NCI-H1048 (cell line): ENCODE results near the gene KCNIP4.
"Not testable (repeated sequence)": the region's sequence is repeated elsewhere in the genome, so short reads cannot be mapped to it uniquely, and the experiment has no call there.

Experiments
- DNase-seq: peaks from one replicate; lab custom pipeline; 2025; lab: John Stamatoyannopoulos, UW

The KCNIP4 gene

GRCh38 chr4:20754036-20754435 is 1194.5 kb downstream of the KCNIP4 start:
- DNase-seq = no peak

- no peak for DNase-seq
Measured at GRCh38 chr4:20752641-20753040, 1195.9 kb downstream of the KCNIP4 start.

- DNase-seq = not testable (repeated sequence)
Measured at GRCh38 chr4:20746000-20746399, 1202.6 kb downstream of the KCNIP4 start.

- no peak for DNase-seq
Measured at GRCh38 chr4:20735931-20736330, 1212.6 kb downstream of the KCNIP4 start.

- no peak for DNase-seq
Measured at GRCh38 chr4:20724915-20725314, 1223.7 kb downstream of the KCNIP4 start.

- DNase-seq = no peak
Measured at GRCh38 chr4:20723463-20723862, 1225.1 kb downstream of the KCNIP4 start.

- DNase-seq = no peak
Measured at GRCh38 chr4:20723019-20723418, 1225.6 kb downstream of the KCNIP4 start.

- DNase-seq = no peak
Measured at GRCh38 chr4:20711335-20711734, 1237.2 kb downstream of the KCNIP4 start.

- DNase-seq = peak; percentile 96
Measured at GRCh38 chr4:20700007-20700761, 1248.4 kb downstream of the KCNIP4 start, which contains the start of gene PACRGL. Gene PACRGL, plus strand, starts transcription at chr4:20700458. Its CDS starts 4,024 bp downstream, at chr4:20704482.

GRCh38 chr4:20698820-20699219 is 1249.8 kb downstream of the KCNIP4 start:
- no peak for DNase-seq

GRCh38 chr4:20698382-20698781 is 1250.2 kb downstream of the KCNIP4 start:
- no peak for DNase-seq

GRCh38 chr4:20696815-20697214 is 1251.8 kb downstream of the KCNIP4 start:
- DNase-seq = no peak

GRCh38 chr4:20687864-20688263 is 1260.7 kb downstream of the KCNIP4 start:
- DNase-seq = no peak

GRCh38 chr4:20684852-20685763 is 1263.5 kb downstream of the KCNIP4 start:
- DNase-seq = no peak

- DNase-seq = no peak
Measured at GRCh38 chr4:20683766-20684165, 1264.8 kb downstream of the KCNIP4 start.

- DNase-seq = no peak
Measured at GRCh38 chr4:20682853-20683252, 1265.7 kb downstream of the KCNIP4 start.

GRCh38 chr4:20681271-20681670 is 1267.3 kb downstream of the KCNIP4 start:
- no peak for DNase-seq

- no peak for DNase-seq
Measured at GRCh38 chr4:20680736-20681135, 1267.8 kb downstream of the KCNIP4 start.

- DNase-seq = no peak
Measured at GRCh38 chr4:20679951-20680350, 1268.6 kb downstream of the KCNIP4 start.
